Smooth muscle cell (in vitro differentiated cells): ENCODE measurements around the gene ZDHHC21. TPM values are rescaled to one million over a fixed set of nuclear protein-coding genes. Genes with fewer than 3 reads are reported as not detected.
A peak's percentile ranks its signal among the peaks of the same experiment; 100 is the strongest.

ENCODE experiments used
- DNase-seq: peaks from one replicate; lab custom pipeline; 2025; ENCODE audit not compliant: unreplicated experiment; lab: John Stamatoyannopoulos, UW
- H2AFZ ChIP-seq: fragments of 200-600 bp; sonication (generic); 2 replicates; pipeline ENCODE4 v1.6.0; 2016; ENCODE audit warnings: antibody characterized with exemption, low read depth, mild to moderate bottlenecking
- H3F3A ChIP-seq: fragments of 200-600 bp; sonication (generic); 2 replicates; pipeline ENCODE4 v1.6.0; 2017; ENCODE audit warnings: antibody characterized with exemption, low read depth
- H3K27ac ChIP-seq: fragments of 200-600 bp; sonication (generic); 2 replicates; pipeline ENCODE4 v1.5.1; 2016; ENCODE audit warnings: low read depth, mild to moderate bottlenecking
- H3K27me3 ChIP-seq: fragments of 200-600 bp; sonication (generic); 2 replicates; pipeline ENCODE4 v1.6.1; 2016; ENCODE audit warnings: low read depth, mild to moderate bottlenecking
- H3K36me3 ChIP-seq: fragments of 200-600 bp; sonication (generic); 2 replicates; pipeline ENCODE4 v1.5.1; 2016; ENCODE audit warnings: low read depth
- H3K4me1 ChIP-seq: fragments of 200-600 bp; sonication (generic); 2 replicates; pipeline ENCODE4 v1.5.1; 2016; ENCODE audit warnings: low read depth
- H3K4me2 ChIP-seq: fragments of 200-600 bp; sonication (generic); 2 replicates; pipeline ENCODE4 v1.6.0; 2016; ENCODE audit warnings: mild to moderate bottlenecking
- H3K4me3 ChIP-seq: fragments of 200-600 bp; sonication (generic); 2 replicates; pipeline ENCODE4 v1.5.1; 2016; ENCODE audit warnings: mild to moderate bottlenecking
- H3K79me2 ChIP-seq: fragments of 200-600 bp; sonication (generic); 2 replicates; pipeline ENCODE4 v1.6.0; 2016; ENCODE audit warnings: low read depth, mild to moderate bottlenecking
- H3K9ac ChIP-seq: fragments of 200-600 bp; sonication (generic); 2 replicates; pipeline ENCODE4 v1.6.0; 2016; ENCODE audit warnings: low read depth
- H3K9me3 ChIP-seq: fragments of 200-600 bp; sonication (generic); replicated peaks from 2 replicates; pipeline ENCODE4 v1.5.1; 2016; ENCODE audit warnings: low read depth
- H4K20me1 ChIP-seq: fragments of 200-600 bp; sonication (generic); 2 replicates; pipeline ENCODE4 v1.6.0; 2016; ENCODE audit warnings: low read depth
- CTCF ChIP-seq: fragments of 200-600 bp; sonication (generic); IDR thresholded peaks from 2 replicates; pipeline ENCODE4 v1.5.1; 2017; ENCODE audit warnings: borderline replicate concordance, mild to moderate bottlenecking, antibody characterized with exemption; ENCODE audit not compliant: insufficient read depth, poor library complexity, severe bottlenecking
- WGBS: methylation state at CpG from one replicate; pipeline ENCODE4 v1.1.7; 2016; ENCODE audit warnings: low lambda C conversion rate; 5-methylcytosine and 5-hydroxymethylcytosine counted together
- polyA plus RNA-seq: library from polyadenylated mRNA; unstranded; fragments of >200 nt; fragmentation: Nextera tagmentation; extraction: Ambion mirVana; gene quantifications from 2 replicates; pipeline ENCODE4 v1.2.1, GENCODE V29; 2016
- total RNA-seq: library from RNA; depleted of rRNA; stranded (reverse); fragments of >200 nt; gene quantifications from 2 replicates; pipeline ENCODE4 v1.2.3, GENCODE V29; 2014

The ZDHHC21 gene
- total and polyA plus RNA-seq, 2 experiments from 2014 or later: 1.3 to 9.0 TPM

- Histone ChIP-seq H4K20me1 (no peaks in the 10 kb centered on the region), H3K27ac (no peak overlapping the region), H3K4me3 (no peak overlapping the region), H3K79me2 (no peaks in the 10 kb centered on the region), H3K4me2 (no peak overlapping the region), H3K4me1 (no peaks in the 10 kb centered on the region), H3K9me3 (peaks cover 19% of the 10 kb centered on the region), H3K9ac (no peak overlapping the region), H2AFZ (no peak overlapping the region), H3K36me3 (peaks cover 16% of the 10 kb centered on the region), H3F3A (no peaks in the 10 kb centered on the region), H3K27me3 (no peaks in the 10 kb centered on the region)
- WGBS: 33% methylated on average over 4 of the region's 4 CpGs
- DNase-seq: no peak
- TF ChIP-seq CTCF: peak; percentile 34
Measured at GRCh38 chr9:14652729-14653377, 40.4 kb downstream of the ZDHHC21 start.

GRCh38 chr9:14650596-14650995 lies 42.6 kb downstream of the ZDHHC21 start:
- H3K4me2 ChIP-seq: no peak overlapping the region
- H3K9ac ChIP-seq: no peak overlapping the region
- no peak for TF ChIP-seq CTCF
- 96% methylated on average over 1 of the region's 1 CpG for WGBS
- no peaks in the 10 kb centered on the region for H3K27me3 ChIP-seq
- no peak for DNase-seq
- H3F3A ChIP-seq: no peaks in the 10 kb centered on the region
- H3K4me1 ChIP-seq: no peaks in the 10 kb centered on the region
- peaks cover 14% of the 10 kb centered on the region for H3K36me3 ChIP-seq
- H3K27ac ChIP-seq: no peak overlapping the region
- no peaks in the 10 kb centered on the region for H4K20me1 ChIP-seq
- H3K4me3 ChIP-seq: no peak overlapping the region
- H2AFZ ChIP-seq: no peak overlapping the region
- H3K9me3 ChIP-seq: peaks cover 19% of the 10 kb centered on the region
- H3K79me2 ChIP-seq: no peaks in the 10 kb centered on the region

- no peak for TF ChIP-seq CTCF
- no peaks in the 10 kb centered on the region for H3K79me2 ChIP-seq
- WGBS: 95% methylated on average over 3 of the region's 3 CpGs
- H3K4me1 ChIP-seq: no peaks in the 10 kb centered on the region
- H4K20me1 ChIP-seq: no peaks in the 10 kb centered on the region
- H2AFZ ChIP-seq: no peak overlapping the region
- H3K27ac ChIP-seq: no peak overlapping the region
- no peak overlapping the region for H3K4me3 ChIP-seq
- DNase-seq: no peak
- no peaks in the 10 kb centered on the region for H3K27me3 ChIP-seq
- no peak overlapping the region for H3K4me2 ChIP-seq
- H3K36me3 ChIP-seq: no peaks in the 10 kb centered on the region
- H3K9ac ChIP-seq: no peak overlapping the region
- no peaks in the 10 kb centered on the region for H3F3A ChIP-seq
- no peaks in the 10 kb centered on the region for H3K9me3 ChIP-seq
Measured at GRCh38 chr9:14645648-14646047, 47.6 kb downstream of the ZDHHC21 start.

- no peak for DNase-seq
- H3K9me3 ChIP-seq: no peaks in the 10 kb centered on the region
- H3K4me2 ChIP-seq: peak overlapping the region; percentile 17
- no peaks in the 10 kb centered on the region for H3F3A ChIP-seq
- H3K27me3 ChIP-seq: no peaks in the 10 kb centered on the region
- H4K20me1 ChIP-seq: no peaks in the 10 kb centered on the region
- TF ChIP-seq CTCF: no peak
- H3K9ac ChIP-seq: no peak overlapping the region
- H3K36me3 ChIP-seq: no peaks in the 10 kb centered on the region
- peak overlapping the region; percentile 14 for H3K27ac ChIP-seq
- WGBS: 52% methylated on average over 1 of the region's 1 CpG
- H3K4me1 ChIP-seq: no peaks in the 10 kb centered on the region
- no peaks in the 10 kb centered on the region for H3K79me2 ChIP-seq
- H3K4me3 ChIP-seq: no peak overlapping the region
- no peak overlapping the region for H2AFZ ChIP-seq
Measured at GRCh38 chr9:14640967-14641366, 52.3 kb downstream of the ZDHHC21 start.
